Islet of Langerhans (tissue), 1 donor: ENCODE measurements around the gene THADA.
"Not testable (repeated sequence)": the region's sequence is repeated elsewhere in the genome, so short reads cannot be mapped to it uniquely, and the experiment has no call there.

Experiments used
- FAIRE-seq: peaks from one replicate; lab custom pipeline; 2011; peaks lifted over from hg19 to GRCh38; lab: Jason Lieb, UNC

THADA gene

GRCh38 chr2:43300781-43301583 lies 294.9 kb downstream of the THADA start:
- peak; percentile 51 for FAIRE-seq

GRCh38 chr2:43300222-43300621 lies 295.6 kb downstream of the THADA start:
- FAIRE-seq = no peak

GRCh38 chr2:43298500-43298899 lies 297.3 kb downstream of the THADA start:
- no peak for FAIRE-seq

GRCh38 chr2:43297740-43298139 lies 298.1 kb downstream of the THADA start:
- FAIRE-seq = not testable (repeated sequence)

- FAIRE-seq = no peak
Measured at GRCh38 chr2:43294973-43295603, 300.8 kb downstream of the THADA start.

- FAIRE-seq = peak; percentile 77
Measured at GRCh38 chr2:43293744-43294695, 301.8 kb downstream of the THADA start.

- no peak for FAIRE-seq
Measured at GRCh38 chr2:43292851-43293743, 302.7 kb downstream of the THADA start.

- FAIRE-seq = no peak
Measured at GRCh38 chr2:43292297-43292696, 303.5 kb downstream of the THADA start.

- no peak for FAIRE-seq
Measured at GRCh38 chr2:43289331-43289730, 306.5 kb downstream of the THADA start.

- no peak for FAIRE-seq
Measured at GRCh38 chr2:43288417-43289305, 307.2 kb downstream of the THADA start.

- FAIRE-seq = no peak
Measured at GRCh38 chr2:43285987-43286386, 309.9 kb downstream of the THADA start.

GRCh38 chr2:43284967-43285366 lies 310.9 kb downstream of the THADA start:
- no peak for FAIRE-seq

GRCh38 chr2:43284347-43284746 lies 311.5 kb downstream of the THADA start:
- not testable (repeated sequence) for FAIRE-seq

GRCh38 chr2:43280994-43281393 lies 314.8 kb downstream of the THADA start:
- FAIRE-seq = no peak

- FAIRE-seq = no peak
Measured at GRCh38 chr2:43279317-43279840, 316.5 kb downstream of the THADA start.

GRCh38 chr2:43278564-43279220 lies 317.1 kb downstream of the THADA start:
- FAIRE-seq = no peak

GRCh38 chr2:43276962-43277391 lies 318.9 kb downstream of the THADA start:
- no peak for FAIRE-seq

- FAIRE-seq = no peak
Measured at GRCh38 chr2:43276266-43276941, 319.4 kb downstream of the THADA start.

GRCh38 chr2:43274721-43275120 lies 321.1 kb downstream of the THADA start:
- no peak for FAIRE-seq
